Forelimb muscle (tissue), 1 donor: ENCODE measurements around the gene VTI1A. TPM values are rescaled to one million over a fixed set of nuclear protein-coding genes. Genes with fewer than 3 reads are reported as not detected.
"Not testable (repeated sequence)": the region's sequence is repeated elsewhere in the genome, so short reads cannot be mapped to it uniquely, and the experiment has no call there.

Source experiments
- DNase-seq: peaks from one replicate; pipeline ENCODE4 v3.0.0-alpha.2; 2013; ENCODE audit warnings: low read depth
- polyA plus RNA-seq: library from polyadenylated mRNA; unstranded; fragments of 120-200 nt; gene quantifications from one replicate; pipeline ENCODE4 v1.2.1, GENCODE V29; 2013; ENCODE audit not compliant: insufficient read length

Gene VTI1A
- polyA plus RNA-seq, 1 donor: 13.0 TPM

DNA sequence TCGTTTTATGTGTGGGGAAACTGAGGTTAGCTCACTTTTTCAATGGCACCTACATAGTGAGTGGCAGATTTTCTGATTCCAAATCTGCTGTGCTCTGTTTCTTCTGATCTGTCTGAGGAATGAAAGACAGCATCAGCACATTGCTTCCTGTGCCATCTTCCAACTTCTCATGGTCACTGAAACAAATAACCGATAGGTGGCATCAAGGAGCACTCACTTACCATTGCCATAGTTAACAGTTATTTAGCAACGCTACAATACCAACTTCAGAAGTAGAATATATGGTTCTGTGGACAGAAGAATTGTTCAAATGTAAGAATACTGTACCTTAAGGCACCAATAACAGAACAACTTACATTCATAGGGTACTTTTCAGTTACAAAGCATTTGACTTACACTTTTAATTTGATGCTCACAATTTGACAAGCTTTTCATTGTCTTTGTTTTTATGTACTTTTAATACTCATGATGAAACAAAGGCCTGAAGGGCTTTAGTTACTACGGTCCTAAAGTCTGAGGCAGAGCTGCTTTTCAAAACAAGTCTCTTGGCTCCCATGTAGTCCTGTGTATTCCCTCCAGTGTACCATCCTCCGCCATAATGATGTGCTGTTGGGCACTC is 274.2 kb downstream of the VTI1A start:
- DNase-seq: no peak

DNA sequence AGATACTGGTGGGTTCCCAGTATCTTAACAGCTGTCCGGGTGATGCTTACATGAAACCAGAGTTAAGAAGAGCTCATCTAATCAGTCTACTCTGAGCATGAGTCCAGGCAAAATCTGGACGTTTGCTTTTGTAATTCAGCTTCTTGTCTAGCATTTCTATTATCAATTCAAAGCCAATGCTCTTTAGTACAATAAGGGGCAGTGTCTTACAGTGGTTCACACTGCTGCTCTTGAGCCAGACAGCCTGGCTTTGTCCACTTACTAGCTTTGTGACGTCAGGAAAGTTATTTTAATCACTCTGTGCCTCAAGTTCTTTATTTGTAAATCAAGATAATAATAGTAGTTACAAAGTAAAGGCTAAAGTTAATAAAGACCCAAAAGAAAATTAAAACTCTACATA is 275.7 kb downstream of the VTI1A start:
- DNase-seq: no peak

- no peak for DNase-seq
These were observed 276.9 kb downstream of the VTI1A start for GRCh38 chr10:112723876-112724275.

DNA sequence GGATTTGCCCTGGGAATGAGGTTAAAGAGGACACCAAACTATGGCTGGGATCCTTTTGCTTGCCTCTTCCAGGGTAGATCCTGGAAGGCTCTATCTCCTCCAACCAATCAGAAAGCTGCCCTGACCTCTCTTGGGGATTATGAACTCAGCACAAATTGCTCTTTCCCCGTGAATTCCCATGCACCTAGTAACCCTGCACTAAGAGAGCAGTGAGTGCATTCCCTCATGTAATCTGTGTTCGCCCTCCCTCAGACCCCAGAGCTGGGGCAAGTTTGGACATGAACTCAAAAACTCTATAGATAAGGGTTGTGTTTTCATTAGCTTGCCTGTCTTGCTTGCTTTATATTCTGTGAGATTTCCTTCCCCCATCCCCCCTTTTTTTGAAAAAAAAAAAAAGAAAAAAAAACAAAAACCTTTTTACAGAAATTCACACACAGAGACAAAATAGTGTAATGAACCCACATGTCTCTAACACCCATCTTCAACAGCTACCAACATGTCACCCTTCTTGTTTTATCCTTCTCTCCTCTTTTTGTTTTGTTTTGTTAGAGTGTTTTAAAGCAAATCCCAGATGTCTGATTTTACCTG is 277.5 kb downstream of the VTI1A start:
- DNase-seq: no peak

GRCh38 chr10:112728118-112728883 is 281.3 kb downstream of the VTI1A start:
- DNase-seq: no peak

GRCh38 chr10:112728997-112729396 is 282.0 kb downstream of the VTI1A start:
- DNase-seq: no peak

DNA sequence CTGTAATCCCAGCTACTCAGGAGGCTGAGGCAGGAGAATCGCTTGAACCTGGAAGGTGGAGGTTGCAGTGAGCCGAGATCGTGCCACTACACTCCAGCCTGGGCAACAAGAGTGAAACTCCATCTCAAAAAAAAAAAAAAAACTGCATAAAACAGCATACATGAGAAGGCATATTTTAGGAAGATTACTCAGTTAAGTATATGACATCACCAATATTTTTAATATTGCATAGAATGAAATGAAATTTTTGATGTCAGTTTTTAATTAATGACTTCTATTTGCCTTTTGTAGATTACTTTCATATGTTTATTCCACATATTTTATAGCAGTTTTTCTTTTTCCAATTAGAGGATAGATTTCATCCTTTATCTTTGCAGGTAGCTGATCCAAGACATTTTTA is 284.4 kb downstream of the VTI1A start:
- not testable (repeated sequence) for DNase-seq

DNA sequence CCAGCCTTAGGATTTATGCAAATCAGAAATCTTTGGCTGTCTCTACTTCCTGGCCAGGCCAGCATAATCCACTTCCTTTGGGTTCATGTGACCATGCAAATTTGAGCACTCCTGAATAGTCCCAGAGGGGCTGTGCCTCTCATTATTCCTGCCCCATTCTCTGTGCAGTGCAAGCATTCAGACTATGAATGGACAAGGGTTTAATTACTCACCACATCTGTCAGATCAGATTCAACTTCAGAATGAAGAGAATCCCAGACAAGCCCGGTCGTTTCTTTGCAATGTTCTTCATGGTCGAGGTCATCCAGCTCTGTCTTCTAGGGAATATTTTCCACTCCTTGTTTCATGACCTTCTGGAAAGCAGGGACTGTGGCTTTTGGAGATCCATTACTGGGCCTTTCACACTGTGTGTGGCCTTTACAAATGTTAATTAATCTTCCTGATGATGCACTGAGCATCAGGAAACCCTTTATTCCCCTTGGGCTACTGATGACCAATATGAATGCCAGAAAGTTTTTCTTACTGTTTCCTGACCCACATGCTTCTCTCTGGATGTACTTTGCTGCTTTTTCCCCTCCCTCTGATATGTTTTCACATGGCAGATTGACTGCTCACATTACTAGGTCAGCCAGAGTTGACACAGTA is 285.4 kb downstream of the VTI1A start:
- DNase-seq: no peak

- DNase-seq: no peak
These were observed 288.2 kb downstream of the VTI1A start for GRCh38 chr10:112735041-112735695.

DNA sequence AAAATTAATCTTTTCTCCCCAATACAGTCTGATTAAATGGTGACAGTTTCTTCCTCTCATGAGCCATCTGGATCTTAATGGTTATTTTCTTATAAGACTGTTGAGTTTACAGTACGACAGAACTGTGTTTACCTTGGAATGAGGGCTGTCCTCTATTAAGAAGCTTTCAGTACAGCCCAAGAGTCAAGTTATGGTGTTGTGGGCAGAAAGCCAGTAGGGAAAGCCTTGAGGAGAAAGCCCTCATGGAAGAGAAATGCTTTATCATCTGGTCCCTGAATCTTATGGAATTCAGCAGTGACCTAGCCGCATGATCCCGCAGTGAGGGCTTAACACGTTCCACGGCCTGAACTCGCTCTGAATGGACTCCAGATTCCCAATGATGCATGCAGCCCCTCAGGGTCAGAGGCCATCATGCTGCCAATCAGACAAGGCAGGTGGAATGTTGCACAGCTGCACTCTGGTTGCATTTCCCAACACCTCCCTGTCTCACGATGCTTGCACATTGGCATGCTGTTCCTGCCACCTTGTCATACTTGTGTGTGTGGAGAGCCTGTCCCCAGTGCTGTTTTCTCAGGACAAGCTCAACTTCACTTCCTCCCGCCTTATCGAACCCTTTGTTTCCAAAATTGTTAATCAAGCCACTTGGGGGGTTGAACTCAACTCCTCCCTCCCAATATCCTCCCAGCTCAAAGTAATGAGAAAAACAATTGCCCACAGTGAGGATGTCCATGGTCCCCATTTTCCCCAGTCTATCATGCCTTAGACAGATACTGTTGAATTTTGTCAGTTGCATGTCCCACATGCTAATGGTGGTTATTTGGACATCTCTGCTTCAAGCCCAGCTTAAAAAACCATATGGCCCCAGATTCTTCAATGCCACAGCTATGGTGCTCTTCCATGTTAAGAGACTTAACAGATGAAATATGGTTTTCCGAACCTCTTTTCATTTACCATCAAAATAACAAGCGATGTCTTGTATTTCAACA is 291.9 kb downstream of the VTI1A start:
- DNase-seq: no peak

GRCh38 chr10:112739592-112740353 is 292.8 kb downstream of the VTI1A start:
- DNase-seq: no peak

- no peak for DNase-seq
These were observed 294.9 kb downstream of the VTI1A start for GRCh38 chr10:112741830-112742402.

DNA sequence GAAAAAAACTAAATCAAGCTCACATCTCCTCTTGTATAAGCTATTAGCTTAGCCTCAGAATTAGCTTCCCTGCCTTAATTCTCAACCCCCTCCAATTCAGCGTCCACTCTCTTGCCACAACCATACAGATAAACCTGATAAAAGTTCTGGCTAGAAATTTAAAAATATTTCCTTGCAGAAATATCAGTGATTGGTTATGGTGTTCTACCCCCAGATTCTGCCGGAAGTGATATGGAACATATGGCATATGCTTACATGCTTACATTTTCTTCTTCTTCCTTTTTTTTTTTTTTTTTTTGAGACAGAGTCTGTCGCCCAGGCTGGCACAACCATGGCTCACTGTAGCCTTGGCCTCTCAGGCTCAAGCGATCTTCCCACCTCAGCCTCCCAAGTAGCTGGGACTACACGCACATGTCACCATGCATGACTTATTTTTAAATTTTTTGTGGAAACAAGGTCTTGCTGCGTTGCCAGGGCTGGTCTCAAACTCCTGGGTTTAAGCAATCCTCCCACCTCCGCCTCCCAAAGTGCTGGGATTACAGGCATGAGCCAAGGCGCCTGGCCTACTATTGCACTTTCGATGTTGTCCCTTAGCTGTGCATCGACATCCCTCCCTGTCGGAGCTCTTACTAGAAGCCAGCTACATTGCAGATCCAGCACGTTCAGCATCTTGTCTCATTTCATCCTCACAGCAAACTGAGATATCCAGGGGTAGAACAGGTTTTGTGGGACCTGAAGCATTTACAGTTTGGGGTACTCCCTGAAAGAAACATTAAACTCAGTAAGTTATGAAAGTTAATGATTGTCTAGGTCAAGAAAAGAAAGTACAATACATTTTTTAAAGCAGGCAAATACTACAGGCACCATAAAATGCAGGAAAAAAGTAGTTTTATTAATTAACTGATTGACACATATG is 297.4 kb downstream of the VTI1A start:
- DNase-seq: no peak

DNA sequence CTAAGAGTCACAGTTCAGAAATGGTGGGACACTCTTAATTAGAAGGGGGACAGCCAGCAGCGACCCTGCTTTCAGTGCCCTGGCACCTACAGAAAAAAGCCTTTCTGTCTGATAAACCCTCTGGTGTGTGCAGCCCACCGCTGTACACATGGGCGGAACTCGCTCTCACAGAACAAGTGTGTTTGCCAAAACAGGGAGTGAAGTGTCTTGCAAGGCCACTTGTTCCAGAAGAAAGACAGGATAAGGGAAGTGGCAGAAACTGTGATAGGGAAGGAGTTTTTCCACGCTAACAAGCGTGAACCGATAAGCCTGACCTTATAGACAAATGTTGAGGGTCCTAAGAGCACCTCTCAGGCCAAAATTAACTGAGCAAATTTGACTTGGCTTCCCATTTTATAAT is 299.3 kb downstream of the VTI1A start:
- DNase-seq: no peak

DNA sequence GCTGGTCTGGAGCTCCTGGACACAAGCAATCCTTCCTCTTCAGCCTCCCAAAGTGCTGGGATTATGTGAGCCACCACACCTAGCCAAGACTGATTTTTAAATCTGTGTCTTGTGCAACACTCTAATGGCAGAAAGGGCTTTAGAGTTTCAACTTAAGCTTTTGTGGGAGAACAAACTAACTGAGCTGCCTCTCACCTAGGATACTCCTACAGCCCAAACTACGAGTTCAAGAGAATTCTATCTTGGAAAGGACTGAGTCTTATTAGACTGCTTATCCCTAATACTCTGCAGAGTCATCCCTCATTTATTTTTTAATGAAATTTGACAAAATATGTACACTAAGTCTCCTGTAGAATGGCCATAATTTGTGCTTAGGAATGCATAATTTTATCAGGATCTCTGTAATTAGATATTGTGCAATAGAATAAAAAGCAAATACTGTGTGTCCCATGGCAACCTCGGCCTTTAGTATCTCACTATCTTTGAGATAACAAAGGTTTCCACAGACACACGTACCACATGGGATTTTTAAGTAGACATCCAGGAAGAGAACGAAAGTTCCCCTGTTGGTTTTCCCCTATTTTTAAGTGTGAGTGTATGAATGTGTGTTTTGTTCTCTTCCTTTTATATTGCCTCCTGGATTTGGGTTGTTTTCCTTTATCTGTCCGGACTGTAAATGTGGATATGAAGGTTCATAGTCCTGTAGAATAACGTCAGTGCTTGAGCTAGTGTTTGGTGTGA is 303.6 kb downstream of the VTI1A start:
- no peak for DNase-seq

- no peak for DNase-seq
These were observed 304.6 kb downstream of the VTI1A start for GRCh38 chr10:112751651-112752050.

DNA sequence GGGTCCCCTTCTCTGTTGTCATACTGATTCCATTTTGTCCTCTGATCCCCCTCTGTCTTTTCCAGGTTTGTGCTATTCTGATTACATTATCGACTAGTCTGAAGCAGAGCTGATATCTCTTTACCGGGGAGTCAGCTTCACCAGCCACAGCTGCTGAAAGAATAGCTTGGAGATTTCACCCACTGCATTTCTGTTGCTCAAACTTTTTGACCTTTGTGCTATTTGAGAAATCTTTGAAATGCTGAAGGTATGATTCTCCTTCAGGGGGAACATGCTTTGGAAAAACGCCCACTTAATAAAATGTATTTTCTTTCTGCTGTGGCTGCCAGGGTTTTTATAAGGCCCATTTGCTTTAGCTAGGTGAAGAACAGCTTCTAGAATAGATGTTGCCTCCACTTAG is 305.3 kb downstream of the VTI1A start:
- DNase-seq: no peak

DNA sequence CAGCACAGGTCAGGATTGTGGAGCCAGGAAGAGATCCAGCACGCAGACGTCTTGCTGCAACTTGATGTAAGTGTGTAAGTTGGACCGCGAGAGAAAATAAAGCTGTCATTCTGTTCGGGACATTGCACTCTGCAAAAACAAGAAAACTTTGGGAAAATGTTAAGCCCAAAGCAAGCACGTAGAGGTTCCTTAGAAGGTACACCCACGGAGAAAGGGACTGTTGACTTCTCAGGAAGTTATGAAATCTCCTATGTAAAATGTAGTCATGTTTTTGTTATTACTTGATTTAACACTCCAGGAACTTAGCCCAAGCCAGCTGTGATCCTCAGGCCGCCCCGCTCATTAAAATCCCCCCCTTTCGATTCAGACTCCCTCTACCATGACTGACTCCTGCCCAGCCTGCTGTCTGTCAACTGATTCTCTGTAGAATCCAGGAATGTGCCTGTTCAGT is 307.0 kb downstream of the VTI1A start:
- no peak for DNase-seq
